HCT116 (cell line): ENCODE measurements around the gene RPS6KL1.

ENCODE experiments used
- EZH2 ChIP-seq: fragments of 200-600 bp; sonication (generic); IDR thresholded peaks from 2 replicates; pipeline ENCODE4 v1.6.1; 2017; ENCODE audit warnings: antibody characterized with exemption, mixed run types
- EZH2phosphoT487 ChIP-seq: fragments of 200-600 bp; IDR thresholded peaks from 2 replicates; pipeline ENCODE4 v1.6.1; 2018; ENCODE audit warnings: antibody characterized with exemption, borderline replicate concordance

DNA sequence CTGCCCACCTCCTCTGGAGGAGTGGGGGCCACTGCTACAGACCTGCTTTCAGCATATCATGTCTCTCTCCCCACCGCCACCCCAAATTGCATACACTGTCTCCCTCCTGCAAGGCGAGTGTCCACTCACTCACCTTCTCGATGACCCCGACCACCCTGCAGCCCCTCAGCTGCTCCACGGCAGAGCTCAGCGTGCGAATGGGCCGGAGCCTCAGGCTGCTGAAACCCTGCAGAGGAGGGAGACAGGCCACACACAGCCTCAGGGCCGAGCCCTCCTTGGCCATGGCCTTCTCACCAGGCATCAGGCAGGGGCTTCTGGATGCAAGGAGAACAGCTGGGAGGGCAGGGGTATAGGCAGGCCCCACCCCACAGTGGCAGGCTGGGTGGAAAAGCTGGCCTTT, 4.7 kb downstream of the RPS6KL1 start:
- TF ChIP-seq EZH2phosphoT487 (no peak), EZH2 (no peak)
